OCI-LY7 (cell line): ENCODE results near the gene UBAP1L.

ENCODE experiments used
- CTCF ChIP-seq: fragments of 200-600 bp; sonication (generic); conservative IDR thresholded peaks from 2 replicates; pipeline ENCODE4 v1.5.1; 2014; ENCODE audit warnings: mild to moderate bottlenecking, antibody characterized with exemption, low read length, moderate library complexity, mixed read lengths
- EZH2phosphoT487 ChIP-seq: fragments of 200-600 bp; sonication (generic); IDR thresholded peaks from 2 replicates; pipeline ENCODE4 v1.6.1; 2018; ENCODE audit warnings: low read depth, borderline replicate concordance, mild to moderate bottlenecking, mixed run types, antibody characterized with exemption, low read length, moderate library complexity, mixed read lengths

DNA sequence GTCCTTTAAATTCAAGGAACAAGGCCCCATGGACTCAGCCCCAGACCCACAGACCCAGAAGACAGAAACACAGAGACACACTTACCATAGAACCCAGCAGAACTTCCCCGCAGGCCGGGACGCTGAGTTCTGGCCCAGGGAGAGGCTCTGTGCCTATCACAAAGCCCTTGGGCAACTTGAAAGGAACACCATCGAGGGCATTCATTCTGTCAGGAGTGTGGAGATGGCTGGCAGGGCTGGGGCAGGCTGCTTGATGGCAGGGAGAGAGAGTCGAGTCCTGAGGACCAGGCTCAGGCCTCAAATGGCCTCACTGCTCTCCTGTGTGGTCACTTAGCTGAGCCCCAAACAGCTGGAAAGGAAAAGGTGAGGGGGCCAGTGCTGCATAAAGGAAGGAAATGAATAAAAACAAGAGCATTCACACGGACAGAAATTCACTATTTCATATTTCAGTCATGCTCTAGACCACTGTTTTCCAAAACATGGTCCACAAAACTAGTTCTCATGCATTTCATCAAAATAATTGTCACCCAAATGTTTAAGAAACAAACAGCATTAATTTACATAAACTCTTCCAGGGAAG, 8.9 kb downstream of the UBAP1L start:
- no peak for TF ChIP-seq CTCF
- no peak for TF ChIP-seq EZH2phosphoT487
